Left cardiac atrium (tissue), 4 donors: Measurements from ENCODE around the gene ABTB2. TPM values are rescaled to one million over a fixed set of nuclear protein-coding genes. Genes with fewer than 3 reads are reported as not detected.

ENCODE experiments used
- ATAC-seq, 2 donors: fragments of 200-7000 bp; cut with Tn5 transposase; one replicate each; pipeline ENCODE4 v1.9.1; 2020; ENCODE audit warnings: mild to moderate bottlenecking in 2 of 2, moderate library complexity in 2 of 2
- DNase-seq: peaks from one replicate; pipeline ENCODE4 v3.0.0-alpha.2; 2020
- intact Hi-C, 2 donors: fragments of 100-400 bp; cut with DNase I; formaldehyde crosslinking; loops; one replicate each; pipeline versions ENCODE4 v1.14.1 to v1.15.1; 2022 to 2023
- total RNA-seq, 2 donors: library from RNA; stranded (reverse); fragmentation: NEBNext Ultra II Directional; extraction: Animal tissue kit (Norgen Biotek cat#: 25700); gene quantifications; one replicate each; pipeline ENCODE4 v1.2.1, GENCODE V29; 2021
- donor health status: DM: no; HTN: yes; CAD: no.
- donor health status: DM: no; HTN: yes; CAD: no; lungs with severe emphysema.
- donor health status: DM: yes; HTN: yes; CAD: no.
- donor health status: Dilated cardiomyopathy.

ABTB2 gene
- total RNA-seq, 2 donors from 2014 or later = 12.5 to 19.3 TPM

- peak in 1 of 2 donors; percentile 54 for ATAC-seq
- intact Hi-C loops = no loop called here
- no peak for DNase-seq
These were observed 142.6 kb downstream of the ABTB2 start for GRCh38 chr11:34214961-34215805.

GRCh38 chr11:34213366-34213765 lies 144.4 kb downstream of the ABTB2 start:
- intact Hi-C loops = no loop called here
- ATAC-seq (no peak), DNase-seq (no peak)

DNA sequence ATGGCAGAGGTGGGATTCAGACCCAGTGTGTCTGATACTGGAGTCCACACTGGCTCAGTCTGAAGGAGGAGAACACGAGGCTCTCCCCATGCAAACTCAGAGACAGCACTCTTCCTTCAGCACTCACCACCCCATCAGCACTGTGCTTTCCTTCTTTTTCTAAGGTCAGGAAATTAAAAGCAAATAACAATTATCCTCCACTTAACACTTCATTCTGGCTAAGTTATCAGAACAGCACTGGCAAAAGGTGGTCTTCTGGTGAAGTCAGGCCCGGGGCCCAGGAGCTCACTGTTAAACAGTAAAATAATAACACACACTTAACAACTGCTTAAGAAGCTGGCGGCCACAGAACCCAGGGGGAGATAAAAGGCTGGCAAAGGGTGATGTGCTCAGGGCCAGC lies 145.2 kb downstream of the ABTB2 start:
- intact Hi-C loops = no loop called here
- no peak for DNase-seq
- ATAC-seq = no peak

GRCh38 chr11:34209809-34210208 lies 148.0 kb downstream of the ABTB2 start:
- no peak for ATAC-seq
- intact Hi-C loops = no loop called here
- no peak for DNase-seq

DNA sequence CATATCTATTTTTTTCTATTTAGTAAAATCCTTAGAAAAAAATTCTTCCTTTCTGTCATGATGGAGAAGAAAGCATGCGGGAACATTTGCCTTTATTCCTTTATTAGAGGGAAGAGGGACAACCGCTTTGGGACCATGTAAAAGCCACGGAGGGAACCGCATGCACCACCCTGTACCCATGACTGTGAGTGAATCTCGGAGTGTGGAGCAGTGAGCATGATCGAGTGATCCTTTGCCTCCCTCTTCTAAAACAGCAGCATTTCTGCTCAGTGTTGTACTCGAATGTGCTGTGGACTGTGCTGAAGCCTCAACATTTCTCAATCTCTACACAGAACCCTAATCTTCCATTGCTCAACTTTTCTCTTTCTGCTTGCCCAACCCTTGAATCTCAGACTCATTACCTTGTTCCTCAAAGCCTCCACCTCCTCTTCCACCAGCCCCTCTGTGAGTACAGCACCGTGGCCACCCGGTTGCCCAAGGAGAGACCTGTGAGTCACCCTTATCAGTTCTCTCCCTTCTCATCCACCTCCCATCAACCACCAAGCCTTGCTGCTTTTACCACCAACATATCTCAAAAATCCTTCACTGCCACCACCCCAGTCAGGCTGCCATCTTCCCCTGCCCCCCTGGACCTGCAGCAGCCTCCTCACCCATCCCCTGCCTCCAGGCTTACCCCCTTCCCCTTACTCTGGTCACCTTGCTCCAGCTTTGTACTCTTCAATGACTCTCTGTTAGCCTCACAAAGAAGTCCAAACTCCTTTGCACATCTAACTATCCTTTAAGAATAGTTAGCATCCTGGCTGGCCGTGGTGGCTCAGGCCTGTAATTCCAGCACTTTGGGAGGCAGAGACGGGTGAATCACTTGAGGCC lies 149.3 kb downstream of the ABTB2 start:
- intact Hi-C loops = no loop called here
- peak; percentile 44 to 92 for ATAC-seq
- no peak for DNase-seq

DNA sequence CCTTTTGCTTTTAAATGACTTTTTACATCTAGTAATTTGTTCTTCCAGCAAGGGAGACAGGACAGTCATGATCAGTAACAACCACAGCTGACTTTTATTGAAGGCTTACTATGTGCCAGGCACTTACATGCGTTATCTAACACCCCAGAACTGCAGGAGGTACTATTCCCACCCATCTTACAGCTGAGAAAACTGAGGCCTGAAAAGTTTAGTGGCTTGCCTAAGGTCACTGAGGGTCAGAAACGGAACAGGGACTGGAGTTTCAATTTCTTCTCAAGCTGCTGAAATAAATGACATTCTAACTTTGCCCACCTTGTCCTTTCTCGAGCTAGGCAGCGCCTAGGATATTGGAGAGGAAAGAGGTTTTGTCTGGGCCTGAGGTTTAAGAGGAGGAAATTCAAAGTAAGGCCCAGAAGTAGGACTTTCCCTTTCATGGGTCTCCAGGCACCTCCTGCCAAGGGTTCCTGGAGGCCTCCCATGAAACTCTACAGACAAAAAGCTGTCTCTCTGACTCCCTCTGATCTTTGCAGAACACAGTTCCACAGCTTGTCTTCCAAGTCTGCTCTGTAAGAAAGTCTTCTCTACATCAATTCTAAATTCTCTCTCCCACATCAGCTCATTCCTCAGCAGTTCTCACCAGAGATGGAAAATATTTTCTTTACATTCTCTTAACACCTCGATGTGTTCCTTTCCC lies 150.2 kb downstream of the ABTB2 start:
- intact Hi-C loops = no loop called here
- ATAC-seq (no peak), DNase-seq (no peak)

GRCh38 chr11:34206407-34207300 lies 151.2 kb downstream of the ABTB2 start:
- DNase-seq (no peak), ATAC-seq (no peak)
- intact Hi-C loops = no loop called here

DNA sequence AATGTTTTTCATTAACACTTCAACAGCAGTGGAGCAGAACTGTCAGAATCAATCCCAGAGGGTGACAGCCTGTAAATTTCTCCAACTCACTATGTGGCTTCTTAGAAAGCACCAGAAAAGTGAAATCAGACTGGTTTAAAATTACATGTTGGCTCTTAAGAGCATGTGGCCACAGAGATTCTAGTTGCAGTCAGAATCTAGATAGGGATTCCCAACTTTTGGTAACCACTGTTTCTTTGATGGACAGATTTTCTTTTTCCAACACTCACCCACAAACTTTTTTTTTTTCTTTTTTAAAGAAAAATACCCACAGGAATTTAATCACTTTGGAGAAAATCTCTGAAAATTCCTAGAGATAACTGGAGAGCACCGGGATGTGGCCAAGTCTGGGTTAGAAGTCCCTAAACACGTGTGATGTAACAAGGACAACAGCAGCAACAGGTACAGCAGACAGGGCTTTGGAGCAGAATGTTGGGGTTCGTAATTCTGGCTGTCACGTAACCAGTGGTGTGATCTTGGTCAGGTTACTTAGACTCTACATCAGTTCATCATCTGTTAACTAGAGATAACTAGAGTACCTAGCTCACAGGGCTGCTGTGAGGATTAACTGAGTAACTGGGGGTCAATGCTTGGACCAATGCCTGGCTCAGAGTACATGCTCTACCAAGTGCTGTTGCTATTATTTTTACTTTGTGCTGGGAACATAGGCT lies 152.3 kb downstream of the ABTB2 start:
- DNase-seq (no peak), ATAC-seq (no peak)
- intact Hi-C loops = no loop called here

GRCh38 chr11:34204396-34205279 lies 153.2 kb downstream of the ABTB2 start:
- DNase-seq (no peak), ATAC-seq (no peak)
- intact Hi-C loops = no loop called here

- intact Hi-C loops = no loop called here
- no peak for ATAC-seq
These were observed 154.4 kb downstream of the ABTB2 start for GRCh38 chr11:34203377-34203871.

GRCh38 chr11:34201129-34201528 lies 156.7 kb downstream of the ABTB2 start:
- DNase-seq (no peak), ATAC-seq (no peak)
- intact Hi-C loops = no loop called here

More at GRCh38 chr11:34203377-34203871, 154.4 kb downstream of the ABTB2 start:
- DNase-seq = no peak

- no peak for ATAC-seq
- no peak for DNase-seq
- intact Hi-C loops = no loop called here
These were observed 158.3 kb downstream of the ABTB2 start for GRCh38 chr11:34199525-34199924.

- intact Hi-C loops = no loop called here
- DNase-seq = no peak
- ATAC-seq = no peak
These were observed 159.3 kb downstream of the ABTB2 start for GRCh38 chr11:34198523-34198922.

DNA sequence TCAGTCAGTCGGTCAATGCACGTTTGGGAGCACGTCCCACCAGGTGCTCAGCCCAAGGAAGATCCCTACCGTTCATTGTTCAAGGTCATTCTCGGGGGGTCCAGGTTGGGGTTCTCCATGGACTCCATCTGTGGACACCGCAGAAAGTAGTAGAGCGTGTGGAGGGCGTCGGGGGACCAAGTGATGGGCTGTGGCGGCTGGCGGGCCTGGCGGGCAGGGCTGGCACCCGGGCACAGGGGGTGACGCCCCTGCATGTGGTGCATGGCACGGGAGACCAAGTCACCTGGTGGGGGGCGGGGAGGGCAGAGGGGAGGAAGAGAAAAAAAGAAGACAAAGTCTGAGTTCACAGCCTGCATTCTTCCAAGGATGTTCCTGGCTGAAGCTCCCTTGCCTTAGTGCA lies 160.6 kb downstream of the ABTB2 start:
- intact Hi-C loops = no loop called here
- DNase-seq (no peak), ATAC-seq (no peak)

- ATAC-seq = no peak
These were observed 163.1 kb downstream of the ABTB2 start for GRCh38 chr11:34194576-34195335.

More at GRCh38 chr11:34194576-34195335, 163.1 kb downstream of the ABTB2 start:
- intact Hi-C loops = no loop called here
- no peak for DNase-seq
